Measurements from ENCODE around the gene COX4I2.
"Not testable (repeated sequence)": the region's sequence is repeated elsewhere in the genome, so short reads cannot be mapped to it uniquely, and the experiment has no call there.

Gene COX4I2

GRCh38 chr20:31662372-31662854 is 24.7 kb downstream of the COX4I2 start:
- DNase-seq: no peak

- no peak for DNase-seq
Measured at GRCh38 chr20:31663524-31663837, 25.8 kb downstream of the COX4I2 start.

- DNase-seq: no peak
Measured at GRCh38 chr20:31663838-31664695, 26.4 kb downstream of the COX4I2 start.

- DNase-seq: no peak
Measured at GRCh38 chr20:31664696-31665354, 27.1 kb downstream of the COX4I2 start.

- no peak for DNase-seq
Measured at GRCh38 chr20:31665753-31666152, 28.0 kb downstream of the COX4I2 start.

DNA sequence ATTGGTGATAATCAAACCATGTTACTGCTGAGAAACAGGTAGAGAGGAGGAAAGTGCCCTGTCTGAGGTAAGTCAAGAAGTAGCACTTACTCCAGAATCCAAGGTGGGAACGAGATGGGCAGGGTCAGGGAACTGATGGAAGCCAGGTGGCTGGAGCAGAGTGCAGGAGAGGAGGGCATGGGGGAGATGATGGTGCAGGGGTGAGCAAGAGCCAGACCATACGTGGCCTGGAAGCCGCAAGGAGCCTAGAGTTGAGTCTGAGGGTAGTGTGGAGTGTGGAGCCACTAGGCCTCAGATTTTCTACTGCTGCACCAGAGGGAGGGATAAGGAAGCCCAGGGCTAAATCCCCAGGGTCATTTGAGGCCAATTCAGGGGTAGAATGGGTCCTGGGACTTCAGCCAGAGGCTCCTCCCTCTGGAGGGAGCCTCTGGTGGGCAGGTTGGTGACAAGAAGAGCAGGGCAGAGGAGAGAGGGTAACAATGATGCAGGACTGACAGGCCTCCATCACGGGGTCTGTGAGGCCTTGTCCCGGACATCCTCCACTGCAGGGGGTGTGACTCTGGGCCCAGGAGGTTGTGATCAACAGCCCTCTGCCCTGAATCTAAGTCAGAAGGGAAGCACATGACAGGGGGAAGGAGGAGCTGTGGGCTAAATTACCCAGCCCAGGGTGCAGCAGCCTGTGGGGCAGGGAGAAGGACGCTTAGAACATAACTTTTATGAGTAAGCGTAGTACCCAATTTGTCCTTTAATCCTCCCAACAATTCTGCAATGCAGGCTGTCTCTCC is 28.7 kb downstream of the COX4I2 start:
- DNase-seq: no peak

GRCh38 chr20:31667315-31668285 is 29.9 kb downstream of the COX4I2 start:
- no peak for DNase-seq

DNA sequence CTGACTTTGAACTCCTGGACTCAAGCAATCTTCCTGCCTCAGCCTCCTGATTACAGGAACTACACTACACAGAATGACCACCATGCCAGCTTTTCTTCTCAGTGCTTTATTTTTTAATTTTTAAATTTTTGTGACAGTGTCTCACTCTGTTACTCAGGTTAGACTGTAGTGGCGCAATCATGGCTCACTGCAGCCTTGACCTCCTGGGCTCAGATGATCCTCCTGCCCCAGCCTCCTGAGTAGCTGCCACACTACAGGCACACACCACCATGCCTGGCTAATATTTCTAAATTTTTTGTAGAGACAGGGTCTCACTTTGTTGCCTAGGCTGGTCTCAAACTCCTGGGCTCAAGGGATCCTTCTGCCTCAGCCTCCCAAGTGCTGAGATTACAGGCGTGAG is 31.2 kb downstream of the COX4I2 start:
- not testable (repeated sequence) for DNase-seq

DNA sequence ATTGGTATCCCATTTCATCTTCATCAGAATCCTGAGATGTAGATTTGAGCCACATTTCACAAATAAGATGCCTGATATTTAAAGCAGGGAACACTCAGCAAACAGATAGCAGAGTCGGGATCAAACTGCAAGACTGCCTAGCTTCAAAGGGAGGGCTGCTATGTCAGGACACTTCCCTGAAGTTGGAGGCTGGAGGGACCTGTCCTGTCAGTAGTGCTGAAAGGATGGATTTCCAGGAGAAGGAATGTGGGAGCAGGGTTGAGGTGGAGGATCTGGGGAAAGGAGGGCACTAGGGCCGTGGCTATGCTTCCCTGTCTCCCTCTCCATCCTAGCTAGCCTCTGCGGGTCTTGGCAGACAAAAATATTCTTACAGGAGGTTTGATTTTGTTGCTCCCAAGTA is 32.2 kb downstream of the COX4I2 start:
- no peak for DNase-seq

DNA sequence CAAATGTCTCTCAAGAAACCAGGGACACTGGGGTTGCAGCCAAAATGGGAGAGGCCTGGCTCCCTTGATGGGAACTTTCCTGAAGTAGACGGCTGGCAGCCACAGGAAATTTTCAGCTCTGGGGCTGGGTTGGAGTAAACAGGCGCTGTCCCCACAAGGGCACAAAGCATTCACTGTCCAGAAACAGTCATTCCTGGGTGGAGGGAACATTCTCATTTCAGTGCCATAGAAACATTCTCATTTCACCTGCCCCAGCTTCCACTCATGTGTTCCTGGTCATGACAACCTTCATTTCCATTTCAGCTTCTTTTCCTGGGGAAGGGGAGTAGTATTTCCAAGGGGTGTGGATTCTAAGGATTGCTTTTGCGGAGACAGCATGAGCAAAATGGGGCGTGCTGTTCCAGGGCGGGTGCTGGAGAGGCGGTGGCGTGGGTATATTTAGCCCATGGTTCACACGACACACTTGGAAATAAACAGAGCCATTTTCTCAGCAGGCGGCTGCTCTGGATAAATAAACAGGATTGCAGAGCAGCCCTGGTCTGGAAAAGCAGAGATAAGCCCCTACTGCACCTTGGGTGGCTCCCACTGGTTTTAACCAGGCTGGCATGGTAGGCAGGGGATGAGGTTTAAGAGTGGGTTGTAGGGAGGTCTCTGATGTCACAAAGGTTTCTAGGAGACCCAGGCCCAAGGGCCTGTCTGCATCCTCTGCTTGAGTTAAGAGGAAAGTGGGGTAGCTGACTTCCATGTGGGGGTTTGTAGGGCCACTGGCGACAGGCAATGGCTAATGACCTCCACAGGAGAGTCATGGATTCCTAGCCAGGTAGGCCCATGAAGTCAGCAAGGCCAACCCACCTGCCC is 32.9 kb downstream of the COX4I2 start:
- no peak for DNase-seq

DNA sequence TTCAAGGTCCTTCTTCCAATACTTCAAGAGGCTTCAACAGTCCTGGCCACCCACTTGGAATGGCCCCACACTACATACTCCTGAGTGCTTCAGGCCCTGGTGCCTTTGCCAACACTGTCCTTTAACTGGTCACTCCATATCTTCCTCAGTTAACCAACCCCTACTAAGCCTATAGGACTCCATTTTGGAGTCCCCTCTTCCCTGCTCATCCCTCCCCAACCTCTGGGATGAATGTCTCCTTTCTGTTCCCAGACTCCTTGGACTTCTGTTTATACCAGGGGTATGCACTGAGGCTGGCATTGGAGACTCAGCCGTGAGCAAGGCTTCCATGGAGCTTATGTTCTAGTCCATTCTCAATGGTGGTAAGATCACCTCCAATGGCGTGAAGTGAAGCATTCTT is 33.6 kb downstream of the COX4I2 start:
- no peak for DNase-seq

- DNase-seq: no peak
Measured at GRCh38 chr20:31673435-31673834, 35.7 kb downstream of the COX4I2 start.

- DNase-seq: no peak
Measured at GRCh38 chr20:31673943-31674463, 36.3 kb downstream of the COX4I2 start.

DNA sequence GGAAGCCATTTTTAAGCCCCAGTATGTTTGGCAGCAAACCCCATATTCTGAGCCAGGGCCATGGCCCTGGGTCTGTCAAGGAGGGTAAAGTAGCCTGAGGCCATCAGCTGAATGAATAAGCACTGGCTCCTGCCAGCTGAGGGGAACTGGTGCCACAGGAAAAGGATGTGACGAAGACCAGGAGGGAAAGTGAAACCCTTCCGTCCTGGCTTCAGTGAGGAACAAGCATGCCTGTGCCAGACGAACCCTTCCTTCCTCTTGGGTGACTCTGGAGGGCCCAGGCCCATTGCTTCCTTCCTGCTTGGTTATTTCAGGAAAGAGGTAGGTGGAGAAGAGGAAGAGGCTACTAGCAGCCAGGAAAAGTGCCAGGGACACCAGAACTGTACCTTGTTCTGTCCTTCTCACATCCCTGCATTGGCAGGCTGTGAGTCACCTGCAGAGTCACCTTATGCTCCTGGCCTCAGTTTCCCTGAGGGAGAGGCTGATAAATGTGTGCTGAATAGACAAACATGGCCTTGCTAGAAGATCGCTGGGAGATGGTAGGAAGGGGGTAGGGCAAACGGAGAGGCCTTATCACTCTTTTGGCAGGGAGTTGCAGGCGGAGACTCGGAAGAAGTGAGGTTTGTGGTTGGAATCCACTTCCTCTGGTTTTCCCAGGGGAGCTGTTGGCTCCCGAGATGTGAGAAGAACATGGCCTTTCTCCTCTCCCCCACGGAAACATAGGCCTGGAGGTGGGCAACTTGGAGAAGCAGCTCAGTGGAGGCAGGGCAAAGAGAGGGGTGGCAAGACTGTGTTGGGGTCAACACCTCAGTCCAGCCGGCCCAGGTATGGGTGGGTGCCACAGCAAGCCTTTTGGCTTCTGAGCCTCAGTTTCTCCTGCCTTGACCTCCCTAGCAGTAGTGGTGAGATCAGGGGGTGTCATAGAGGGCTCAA is 37.4 kb downstream of the COX4I2 start:
- peak; percentile 43 for DNase-seq

DNA sequence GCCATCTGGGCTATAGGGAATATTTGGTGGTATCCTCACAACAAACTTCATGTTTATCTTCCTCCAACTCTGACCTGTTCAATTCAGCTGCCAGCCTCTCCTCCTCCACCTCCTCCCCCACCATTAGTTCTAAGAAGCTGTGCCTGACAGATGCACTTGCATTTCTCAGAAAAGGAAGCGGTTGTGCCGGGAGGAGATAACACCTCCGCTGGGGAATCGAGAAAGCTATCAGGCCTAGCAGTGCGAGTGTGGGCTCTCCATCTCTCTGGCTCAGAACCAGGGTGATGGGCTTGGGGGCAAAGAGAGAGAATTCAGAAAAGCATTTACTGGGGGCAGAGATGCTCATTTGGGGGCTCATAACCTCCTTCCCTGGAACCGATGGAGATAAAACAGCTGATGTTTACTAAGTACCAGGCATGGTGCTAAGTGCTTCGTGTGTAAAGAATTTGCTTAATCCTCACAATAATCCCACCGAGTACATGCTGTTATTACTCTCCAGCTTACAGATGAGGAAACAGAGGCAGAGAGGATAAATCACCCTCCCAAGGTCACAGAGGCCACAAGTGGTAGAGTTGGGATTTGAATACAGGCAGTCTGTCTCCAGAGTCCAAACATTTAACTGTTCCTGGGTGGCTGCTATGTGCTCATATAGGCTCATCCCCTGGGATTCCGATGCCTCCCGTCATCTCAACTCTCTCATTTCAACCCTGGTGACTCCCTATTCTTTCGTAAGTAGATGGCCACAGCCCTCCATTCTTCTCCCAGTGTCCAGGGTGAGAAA is 38.3 kb downstream of the COX4I2 start:
- peak; percentile 59 for DNase-seq

GRCh38 chr20:31676609-31676989 is 38.9 kb downstream of the COX4I2 start:
- no peak for DNase-seq

DNA sequence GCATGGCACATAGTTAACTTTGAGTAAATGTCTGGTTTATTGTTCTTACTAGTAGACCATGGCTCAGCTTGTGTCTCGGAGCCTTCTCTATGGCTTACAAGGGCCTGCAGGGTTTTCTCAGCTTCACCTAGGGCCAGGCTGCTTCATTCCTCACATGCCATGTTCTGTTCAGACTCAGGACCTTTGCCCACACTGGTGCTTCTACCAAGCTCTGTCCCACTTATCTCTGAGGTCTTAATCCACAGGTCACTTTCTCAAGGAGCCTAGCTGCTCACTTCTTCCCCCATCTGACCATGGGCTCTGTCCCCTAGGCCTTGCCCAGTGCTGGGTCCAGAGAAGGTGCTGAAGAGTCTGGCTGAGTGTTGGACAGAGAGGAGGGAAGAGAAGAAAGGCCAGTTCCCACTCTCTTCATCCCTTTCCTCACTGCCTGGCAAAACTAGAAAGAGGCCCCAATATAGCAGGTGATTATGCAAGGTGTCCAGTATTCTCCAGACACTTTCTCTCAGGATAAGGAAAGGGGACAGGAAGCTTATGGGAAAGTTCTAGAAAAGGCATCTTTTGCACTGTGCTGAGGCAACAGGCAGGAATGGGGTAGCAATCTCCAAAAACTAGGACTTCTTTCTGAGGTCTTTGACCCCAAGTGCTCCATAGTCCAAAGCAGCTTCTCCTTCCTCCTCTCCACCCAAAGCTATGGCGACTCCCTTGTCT is 40.0 kb downstream of the COX4I2 start:
- DNase-seq: no peak

Measured in stimulated activated naive CD4-positive, alpha-beta T cell treated with Interleukin-2 at 50 U/mL for 16 hours (primary cell).